Mucosa of gallbladder (tissue), 1 donor: ENCODE data around the gene TLCD5. TPM values are rescaled to one million over a fixed set of nuclear protein-coding genes. Genes with fewer than 3 reads are reported as not detected.

Experiments
- total RNA-seq: library from RNA; stranded (reverse); gene quantifications from one replicate; pipeline ENCODE4 v1.2.1, GENCODE V29; 2021
- donor health status: DM: no; HTN: no; CAD: no.

The TLCD5 gene
- total RNA-seq, 1 donor from 2014 or later = 9.8 TPM

Other genes with a start within 250 kb of the TLCD5 start
- 13.5 TPM for gene TRIM29, start 187.2 kb upstream of the TLCD5 start, total RNA-seq
- gene OAF, start 114.3 kb upstream of the TLCD5 start, total RNA-seq = 123 TPM
- 6.5 TPM for gene POU2F3, start 85.2 kb upstream of the TLCD5 start, total RNA-seq
- gene ARHGEF12, start 11.1 kb downstream of the TLCD5 start, total RNA-seq = 127 TPM
- gene GRIK4, start 186.4 kb downstream of the TLCD5 start, total RNA-seq = 2.9 TPM